AG04450 (cell line): ENCODE measurements around the gene OPCML. TPM values are rescaled to one million over a fixed set of nuclear protein-coding genes. Genes with fewer than 3 reads are reported as not detected.

Experiments used
- CTCF ChIA-PET: fragments of 300-600, 350-600 bp; formaldehyde crosslinking; extraction: SDS; loops from one replicate; lab custom pipeline; 2022; ENCODE audit warnings: antibody characterized with exemption, inconsistent platforms; lab: Charles Lee
- POLR2A ChIA-PET: fragments of 350-600 bp; formaldehyde crosslinking; extraction: SDS; loops from one replicate; lab custom pipeline; 2021; ENCODE audit warnings: antibody characterized with exemption, inconsistent platforms; lab: Yijun Ruan, JAX
- DNase-seq: peaks from one replicate; pipeline ENCODE4 v3.0.0-alpha.2; 2011; ENCODE audit warnings: low read depth, low spot score
- H3K27ac ChIP-seq: one replicate; pipeline ENCODE4 v1.5.1; 2012; ENCODE audit warnings: low read depth, low read length, control low read depth
- H3K27me3 ChIP-seq: one replicate; pipeline ENCODE4 v1.6.0; 2012; ENCODE audit warnings: low read length; ENCODE audit not compliant: control insufficient read depth, insufficient read depth
- H3K4me3 ChIP-seq: 2 replicates; pipeline ENCODE4 v1.5.1; 2011; ENCODE audit warnings: mild to moderate bottlenecking, low read depth, low read length, control low read depth
- H3K9me3 ChIP-seq: 2 replicates; pipeline ENCODE4 v1.5.1; 2012; ENCODE audit warnings: low read length; ENCODE audit not compliant: control insufficient read depth, insufficient read depth
- CTCF ChIP-seq: IDR thresholded peaks from 2 replicates; pipeline ENCODE4 v1.5.1; 2011; ENCODE audit warnings: low read depth, low read length, control low read depth, inconsistent platforms
- polyA plus RNA-seq: library from polyadenylated mRNA; depleted of rRNA; stranded (reverse); fragments of >200 nt; gene quantifications from 2 replicates; pipeline ENCODE4 v1.2.3, GENCODE V29; 2011

OPCML gene
- polyA plus RNA-seq, 1 experiment: 1.1 TPM

- no peak for TF ChIP-seq CTCF
- Histone ChIP-seq H3K9me3 (peaks cover 20% of the 10 kb centered on the region), H3K4me3 (no peak overlapping the region), H3K27me3 (no peaks in the 10 kb centered on the region), H3K27ac (no peak overlapping the region)
- POLR2A ChIA-PET: no interaction called here
- CTCF ChIA-PET: no interaction called here
- no peak for DNase-seq
Measured at GRCh38 chr11:133258751-133259150, 273.6 kb downstream of the OPCML start.

DNA sequence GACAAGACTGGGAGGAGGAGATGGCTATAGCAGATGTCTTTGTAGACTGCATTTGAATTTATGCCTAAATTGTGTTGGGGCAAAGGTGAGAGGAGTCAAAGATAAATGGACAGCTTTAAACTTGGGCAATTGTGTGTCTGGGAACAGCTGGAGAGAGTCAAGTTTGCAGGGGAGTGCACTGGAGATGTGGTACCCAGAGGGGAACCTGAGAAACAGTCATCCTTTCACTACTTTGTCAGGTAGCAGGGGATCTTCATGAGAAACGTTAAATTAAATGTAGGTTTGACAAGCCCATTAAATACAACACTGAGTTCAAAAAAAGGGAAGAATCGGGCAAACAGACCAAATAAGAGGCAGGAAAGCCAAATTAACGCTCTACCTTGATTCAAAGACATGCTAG is 277.7 kb downstream of the OPCML start:
- CTCF ChIA-PET: no interaction called here
- Histone ChIP-seq H3K4me3 (no peak overlapping the region), H3K27ac (no peak overlapping the region), H3K9me3 (peaks cover 5% of the 10 kb centered on the region), H3K27me3 (no peaks in the 10 kb centered on the region)
- no peak for TF ChIP-seq CTCF
- POLR2A ChIA-PET: no interaction called here
- DNase-seq: no peak

- ChIA-PET CTCF (no interaction called here), POLR2A (no interaction called here)
- no peak for DNase-seq
- Histone ChIP-seq H3K27me3 (no peaks in the 10 kb centered on the region), H3K9me3 (peaks cover 9% of the 10 kb centered on the region), H3K27ac (no peak overlapping the region), H3K4me3 (no peak overlapping the region)
- no peak for TF ChIP-seq CTCF
Measured at GRCh38 chr11:133253570-133253969, 278.7 kb downstream of the OPCML start.

- Histone ChIP-seq H3K9me3 (peaks cover 6% of the 10 kb centered on the region), H3K27ac (no peak overlapping the region), H3K4me3 (no peak overlapping the region), H3K27me3 (no peaks in the 10 kb centered on the region)
- POLR2A ChIA-PET: no interaction called here
- TF ChIP-seq CTCF: no peak
- DNase-seq: no peak
- CTCF ChIA-PET: no interaction called here
Measured at GRCh38 chr11:133251841-133252240, 280.5 kb downstream of the OPCML start.

GRCh38 chr11:133249530-133249929 is 282.8 kb downstream of the OPCML start:
- no peak for TF ChIP-seq CTCF
- Histone ChIP-seq H3K27ac (no peak overlapping the region), H3K27me3 (no peaks in the 10 kb centered on the region), H3K9me3 (peaks cover 11% of the 10 kb centered on the region), H3K4me3 (no peak overlapping the region)
- ChIA-PET CTCF (no interaction called here), POLR2A (no interaction called here)
- DNase-seq: no peak
